SKM-1 (cell line): ENCODE results near the gene ZRANB3.
"Not testable (repeated sequence)": the region's sequence is repeated elsewhere in the genome, so short reads cannot be mapped to it uniquely, and the experiment has no call there.

ENCODE experiments used
- DNase-seq: peaks from one replicate; lab custom pipeline; 2025; ENCODE audit not compliant: unreplicated experiment; lab: John Stamatoyannopoulos, UW

ZRANB3 gene

DNA sequence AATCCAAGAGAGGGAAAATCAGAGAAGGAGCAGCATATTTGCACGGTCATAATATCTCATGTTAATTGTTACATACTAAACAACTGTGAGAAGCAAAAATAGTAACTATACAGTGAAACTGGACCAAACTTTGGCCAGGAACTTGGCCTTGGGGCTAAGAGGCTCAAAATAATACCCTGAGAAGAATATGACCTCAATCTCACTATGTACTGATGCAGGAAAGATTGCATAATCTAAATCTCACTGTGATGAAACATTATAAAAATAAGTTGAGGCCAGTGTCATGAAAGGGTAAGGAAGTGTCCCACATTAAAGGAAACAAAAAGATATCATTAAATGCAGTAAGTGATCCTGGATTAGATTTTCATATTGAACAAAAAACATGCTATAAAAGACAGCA, 36.5 kb downstream of the ZRANB3 start:
- DNase-seq, result no peak

DNA sequence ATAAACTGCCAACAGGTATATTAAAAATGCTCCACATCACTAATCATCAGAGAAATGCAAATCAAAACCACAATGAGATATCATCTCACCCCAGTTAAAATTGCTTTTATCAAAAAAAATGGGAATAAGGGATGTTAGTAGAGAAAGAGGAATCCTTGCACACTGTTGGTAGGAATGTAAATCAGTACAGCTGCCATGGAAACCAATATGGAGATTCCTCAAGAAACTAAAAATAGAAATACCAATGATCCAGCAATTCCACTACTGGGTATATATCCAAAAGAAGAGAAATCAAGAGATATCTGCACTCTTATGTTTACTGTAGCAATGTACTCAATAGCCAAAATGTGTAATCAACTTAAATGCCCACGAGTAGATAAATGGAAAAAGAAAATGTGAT, 40.6 kb downstream of the ZRANB3 start:
- DNase-seq, result no peak

DNA sequence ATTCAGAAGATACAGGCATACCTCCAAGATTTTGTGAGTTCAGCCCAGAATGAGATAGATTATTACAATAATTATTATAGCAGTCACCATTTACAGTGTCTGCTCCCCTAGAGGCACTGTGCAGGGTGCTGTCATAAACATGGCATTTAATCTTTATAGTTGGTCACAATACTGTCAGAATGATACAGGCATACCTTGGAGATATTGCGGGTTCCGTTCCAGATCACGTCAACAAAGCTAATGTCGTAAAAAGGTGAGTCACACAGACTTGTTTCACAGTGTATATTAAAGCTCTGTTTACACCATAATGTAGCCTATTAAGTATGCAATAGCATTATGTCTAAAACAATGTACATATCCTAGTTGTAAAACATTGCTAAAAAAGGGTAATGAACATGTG, 45.6 kb downstream of the ZRANB3 start:
- no peak for DNase-seq

- DNase-seq, result no peak
Measured at GRCh38 chr2:135475128-135475527, 55.9 kb downstream of the ZRANB3 start.

DNA sequence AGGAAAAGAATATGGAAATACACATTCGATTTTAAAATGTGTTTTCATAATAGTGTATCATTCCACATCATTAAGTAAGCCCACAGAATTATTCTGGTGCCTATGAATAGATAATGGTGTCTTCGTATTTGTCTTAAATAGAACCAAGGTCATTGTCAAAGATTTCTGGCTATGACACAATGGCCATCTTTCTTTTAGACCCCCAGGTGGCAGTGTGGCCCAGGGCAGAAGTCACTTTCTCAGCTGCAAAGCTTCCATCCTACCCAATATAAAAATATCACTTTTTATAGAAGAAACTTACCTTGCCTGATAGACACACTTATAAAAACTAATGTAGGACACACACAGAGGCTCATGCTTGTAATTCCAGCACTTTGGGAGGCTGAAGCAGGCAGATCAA, 57.5 kb downstream of the ZRANB3 start:
- no peak for DNase-seq

DNA sequence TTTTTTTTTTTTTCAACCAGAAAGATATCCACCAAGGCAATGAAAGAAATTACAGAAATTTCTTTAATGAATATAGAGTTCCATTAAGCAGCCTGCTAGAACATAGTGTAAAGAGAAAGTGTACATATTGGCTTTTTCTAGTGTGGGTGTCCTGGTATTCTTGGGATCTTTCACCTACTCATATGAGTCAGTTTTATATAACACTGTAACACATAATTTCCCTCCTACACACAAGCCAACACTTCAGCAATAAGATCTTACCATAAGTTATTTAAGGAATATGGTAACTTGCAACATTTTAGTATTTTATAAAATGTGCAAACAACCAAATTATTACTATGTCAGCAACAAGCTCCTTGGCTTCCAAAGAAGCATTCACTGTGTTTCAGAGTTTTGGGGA, 59.9 kb downstream of the ZRANB3 start:
- DNase-seq, result no peak

DNA sequence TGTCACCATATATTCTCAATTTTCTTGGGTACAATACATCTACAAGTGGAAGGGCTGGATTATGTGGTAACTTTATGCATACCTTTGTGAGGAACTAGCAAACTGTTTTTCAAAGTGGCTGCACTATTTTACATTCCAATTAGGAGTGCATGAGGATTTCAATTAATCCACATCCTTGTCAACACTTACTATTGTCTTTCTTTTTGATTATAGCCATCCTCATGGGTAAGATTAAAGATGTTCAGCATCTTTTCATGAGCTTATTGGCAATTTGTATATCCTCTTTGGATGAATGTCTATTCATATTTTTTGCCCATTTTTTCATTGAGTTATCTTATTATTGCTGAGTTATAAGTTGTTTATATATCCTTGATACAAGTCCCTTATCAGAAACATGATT, 73.7 kb downstream of the ZRANB3 start:
- DNase-seq, result no peak

- no peak for DNase-seq
Measured at GRCh38 chr2:135456835-135457234, 74.2 kb downstream of the ZRANB3 start.

- DNase-seq, result no peak
Measured at GRCh38 chr2:135456431-135456830, 74.6 kb downstream of the ZRANB3 start.

- no peak for DNase-seq
Measured at GRCh38 chr2:135454608-135455007, 76.4 kb downstream of the ZRANB3 start.

DNA sequence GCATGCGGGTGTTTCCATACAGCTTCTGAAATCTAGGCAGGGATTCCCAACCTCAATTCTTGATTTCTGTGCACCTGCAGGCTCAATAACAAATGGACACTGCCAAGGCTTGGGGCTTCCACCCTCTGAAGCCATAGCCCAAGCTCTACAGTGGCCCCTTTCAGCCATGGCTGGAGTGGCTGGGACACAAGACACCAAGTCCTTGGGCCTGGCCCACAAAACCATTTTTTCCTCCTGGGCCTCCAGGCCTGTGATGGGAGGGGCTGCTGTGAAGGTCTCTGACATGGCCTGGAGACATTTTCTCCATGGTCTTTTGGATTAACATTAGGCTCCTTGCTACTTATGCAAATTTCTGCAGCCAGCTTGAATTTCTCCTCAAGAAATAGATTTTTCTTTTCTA, 78.0 kb downstream of the ZRANB3 start:
- not testable (repeated sequence) for DNase-seq

DNA sequence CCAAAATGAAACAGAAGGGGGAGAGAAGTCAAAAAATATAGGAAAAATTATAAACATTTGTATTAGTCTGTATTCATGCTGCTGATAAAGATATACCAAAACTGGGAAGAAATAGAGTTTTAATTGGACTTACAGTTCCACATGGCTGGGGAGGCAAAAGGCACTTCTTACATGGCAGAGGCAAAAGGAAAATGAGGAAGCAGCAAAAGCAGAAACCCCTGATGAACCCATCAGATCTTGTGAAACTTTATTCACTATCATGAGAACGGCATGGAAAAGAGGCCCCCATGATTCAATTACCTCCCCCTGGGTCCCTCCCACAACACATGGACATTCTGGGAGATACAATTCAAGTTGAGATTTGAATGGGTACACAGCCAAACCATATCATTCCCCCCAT, 79.1 kb downstream of the ZRANB3 start:
- DNase-seq, result no peak

- not testable (repeated sequence) for DNase-seq
Measured at GRCh38 chr2:135443013-135443412, 88.0 kb downstream of the ZRANB3 start.

DNA sequence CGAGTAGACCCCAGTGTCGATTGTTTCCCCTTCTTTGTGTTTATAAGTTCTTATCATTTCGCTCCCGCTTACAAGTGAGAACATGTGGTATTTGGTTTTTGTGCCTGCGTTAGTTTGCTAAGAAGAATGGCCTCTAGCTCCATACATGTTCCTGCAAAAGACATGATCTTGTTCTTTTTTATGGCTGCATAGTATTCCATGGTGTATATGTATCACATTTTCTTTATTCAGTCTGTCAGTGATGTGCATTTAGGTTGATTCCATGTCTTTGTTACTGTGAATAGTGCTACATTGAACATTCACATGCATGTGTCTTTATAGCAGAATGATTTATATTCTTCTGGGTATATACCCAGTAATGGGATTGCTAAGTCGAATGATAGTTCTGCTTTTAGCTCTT, 95.9 kb downstream of the ZRANB3 start:
- DNase-seq, result not testable (repeated sequence)

GRCh38 chr2:135424849-135425248, 106.2 kb downstream of the ZRANB3 start:
- DNase-seq, result no peak

- no peak for DNase-seq
Measured at GRCh38 chr2:135422898-135423297, 108.1 kb downstream of the ZRANB3 start.

- DNase-seq, result no peak
Measured at GRCh38 chr2:135411646-135412045, 119.4 kb downstream of the ZRANB3 start.

DNA sequence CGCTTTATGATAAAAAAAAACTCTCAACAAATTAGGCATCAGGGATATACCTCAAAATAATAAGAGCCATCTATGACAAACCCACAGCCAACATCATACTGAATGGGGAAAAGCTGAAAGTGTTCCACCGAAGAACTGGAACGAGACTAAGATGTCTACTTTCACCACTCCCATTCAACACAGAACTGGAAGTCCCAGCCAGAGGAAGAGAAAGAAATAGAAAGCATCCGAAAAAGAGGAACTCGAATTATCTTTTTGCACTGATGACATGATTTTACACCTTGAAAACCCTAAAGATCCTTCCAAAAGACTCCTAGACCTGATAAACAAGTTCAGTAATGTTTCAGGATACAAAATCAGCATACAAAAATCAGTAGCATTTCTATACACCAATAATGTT, 121.6 kb downstream of the ZRANB3 start:
- DNase-seq, result no peak

DNA sequence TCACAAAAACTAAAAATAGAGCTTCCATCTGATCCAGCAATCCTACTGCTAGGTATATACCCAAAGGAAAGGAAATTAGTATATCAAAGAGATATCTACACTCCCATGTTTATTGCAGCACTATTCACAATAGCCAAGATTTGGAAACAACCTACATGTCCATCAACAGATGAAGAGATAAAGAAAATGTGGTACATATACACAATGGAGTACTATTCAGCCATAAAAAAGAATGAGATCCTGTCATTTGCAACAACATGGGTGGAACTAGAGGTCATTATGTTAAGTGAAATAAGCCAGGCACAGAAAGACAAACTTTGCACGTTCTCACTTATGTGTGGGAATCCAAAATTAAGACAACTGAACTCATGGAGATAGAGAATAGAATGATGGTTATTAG, 134.8 kb downstream of the ZRANB3 start:
- not testable (repeated sequence) for DNase-seq

GRCh38 chr2:135386993-135387392, 144.0 kb downstream of the ZRANB3 start:
- no peak for DNase-seq

DNA sequence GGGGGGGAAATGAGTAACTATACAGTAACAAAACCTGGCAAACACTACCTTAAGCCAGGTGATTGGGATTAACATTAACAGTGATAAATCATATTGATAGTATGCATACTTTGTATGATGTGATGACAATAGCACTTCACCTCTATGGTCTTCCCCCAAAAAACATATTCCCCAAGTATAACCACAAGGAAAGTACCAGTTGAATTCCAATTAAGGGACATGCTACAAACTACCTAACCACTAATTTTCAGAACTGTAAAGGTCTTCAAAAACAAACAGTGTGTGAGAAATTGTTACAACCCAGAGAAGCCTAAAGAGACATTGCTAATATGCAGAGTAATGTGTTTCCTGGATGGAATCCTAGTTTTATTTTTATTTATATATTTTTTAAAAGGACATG, 152.4 kb downstream of the ZRANB3 start:
- DNase-seq, result no peak

GRCh38 chr2:135373702-135374101, 157.3 kb downstream of the ZRANB3 start:
- DNase-seq, result no peak

GRCh38 chr2:135349941-135350340, 181.1 kb downstream of the ZRANB3 start:
- no peak for DNase-seq

GRCh38 chr2:135348096-135348704, 182.8 kb downstream of the ZRANB3 start:
- not testable (repeated sequence) for DNase-seq
